Testis (tissue), 3 donors: ENCODE measurements around the gene ADCY5. TPM values are rescaled to one million over a fixed set of nuclear protein-coding genes. Genes with fewer than 3 reads are reported as not detected.

ENCODE experiments used
- DNase-seq: peaks from one replicate; pipeline ENCODE4 v3.0.0-alpha.2; 2019
- H3K27ac ChIP-seq, 2 donors: fragments of 200-600 bp; sonication (generic); one replicate each; pipeline ENCODE4 v1.5.1; 2019
- H3K27me3 ChIP-seq: fragments of 200-600 bp; sonication (generic); one replicate; pipeline ENCODE4 v1.5.1; 2019
- H3K36me3 ChIP-seq: fragments of 200-600 bp; sonication (generic); one replicate; pipeline ENCODE4 v1.5.1; 2017; ENCODE audit warnings: low read depth; ENCODE audit errors: missing control alignments
- H3K4me1 ChIP-seq: fragments of 200-600 bp; sonication (generic); one replicate; pipeline ENCODE4 v1.5.1; 2019
- H3K4me3 ChIP-seq, 2 donors: fragments of 200-600 bp; sonication (generic); one replicate each; pipeline ENCODE4 v1.5.1; 2017 to 2019
- H3K9me3 ChIP-seq: fragments of 200-600 bp; sonication (generic); one replicate; pipeline ENCODE4 v1.5.1; 2017
- CTCF ChIP-seq, 3 experiments: fragments of 450-650 bp in 2 of 3; fragments of 200-600 bp in 1 of 3; sonication (generic) in 1 of 3; IDR thresholded peaks; one replicate each; pipeline ENCODE4 v1.5.1; 2016 to 2019; ENCODE audit warnings: antibody characterized with exemption in 3 of 3, mild to moderate bottlenecking in 2 of 3, moderate library complexity in 1 of 3
- POLR2A ChIP-seq: fragments of 450-650 bp; IDR thresholded peaks from one replicate; pipeline ENCODE4 v1.6.1; 2017; ENCODE audit warnings: antibody characterized with exemption, mild to moderate bottlenecking, moderate library complexity
- WGBS, 2 donors: methylation state at CpG; one replicate each; pipeline ENCODE4 v1.1.5; 2018; 5-methylcytosine and 5-hydroxymethylcytosine counted together
- intact Hi-C: fragments of 100-400 bp; cut with DNase I; formaldehyde crosslinking; loops from one replicate; pipeline ENCODE4 v1.15.1; 2023; ENCODE audit warnings: low total_unique reads
- polyA plus RNA-seq: library from polyadenylated mRNA; stranded (reverse); fragments of 350-450 nt; fragmentation: Illumina TruSeq; extraction: RNeasy Lipid Tissue Mini Kit (QIAGEN cat#74804); gene quantifications from one replicate; pipeline ENCODE4 v1.2.3, GENCODE V29; 2014; ENCODE audit warnings: low read depth, low replicate concordance; ENCODE audit not compliant: insufficient read depth
- total RNA-seq, 2 donors: library from RNA; depleted of rRNA; stranded (reverse); fragments of >200 nt; gene quantifications; one replicate each; pipeline ENCODE4 v1.2.3, GENCODE V29; 2016

ADCY5 gene
- total and polyA plus RNA-seq, 3 donors from 2014 or later: 16.5 to 41.6 (median 33.6) TPM

GRCh38 chr3:123262226-123262625 lies 186.7 kb downstream of the ADCY5 start:
- Histone ChIP-seq H3K27ac (no peak overlapping the region), H3K36me3 (no peaks in the 10 kb centered on the region), H3K9me3 (no peaks in the 10 kb centered on the region), H3K27me3 (no peaks in the 10 kb centered on the region), H3K4me3 (no peak overlapping the region), H3K4me1 (no peaks in the 10 kb centered on the region)
- intact Hi-C loops: no loop called here
- WGBS, 2 donors: 88 to 92% methylated on average over 2 of the region's 2 CpGs
- no peak for TF ChIP-seq CTCF (IDR thresholded peaks at IDR 0.05)
- no peak for TF ChIP-seq POLR2A
- no peak for DNase-seq

- H3K4me1 ChIP-seq: no peaks in the 10 kb centered on the region
- WGBS, 2 donors: 88 to 92% methylated on average over 3 of the region's 3 CpGs
- no peak for DNase-seq
- no peaks in the 10 kb centered on the region for H3K27me3 ChIP-seq
- no peak overlapping the region for H3K4me3 ChIP-seq
- no peaks in the 10 kb centered on the region for H3K9me3 ChIP-seq
- intact Hi-C loops: no loop called here
- H3K27ac ChIP-seq: no peak overlapping the region
- no peak for TF ChIP-seq CTCF (IDR thresholded peaks at IDR 0.05)
- TF ChIP-seq POLR2A: no peak
- no peaks in the 10 kb centered on the region for H3K36me3 ChIP-seq
Measured at GRCh38 chr3:123261666-123262065, 187.2 kb downstream of the ADCY5 start.

GRCh38 chr3:123258811-123259420 lies 190.0 kb downstream of the ADCY5 start:
- Histone ChIP-seq H3K4me1 (no peaks in the 10 kb centered on the region), H3K9me3 (no peaks in the 10 kb centered on the region), H3K27ac (no peak overlapping the region), H3K27me3 (no peaks in the 10 kb centered on the region), H3K36me3 (no peaks in the 10 kb centered on the region), H3K4me3 (no peak overlapping the region)
- no peak for TF ChIP-seq POLR2A
- TF ChIP-seq CTCF (IDR thresholded peaks at IDR 0.05): peak; percentile 57 to 76 (median 59)
- 43 to 50% methylated on average over 3 of the region's 3 CpGs for WGBS, 2 donors
- intact Hi-C loops: loop anchor here (10.0 kb wide), 1 partner anchor 404 kb away; no protein-coding TSS in a partner anchor
- DNase-seq: no peak

GRCh38 chr3:123258359-123258758 lies 190.5 kb downstream of the ADCY5 start:
- no peak for TF ChIP-seq CTCF (IDR thresholded peaks at IDR 0.05)
- no peak for TF ChIP-seq POLR2A
- Histone ChIP-seq H3K36me3 (no peaks in the 10 kb centered on the region), H3K27me3 (no peaks in the 10 kb centered on the region), H3K4me1 (no peaks in the 10 kb centered on the region), H3K9me3 (no peaks in the 10 kb centered on the region), H3K27ac (no peak overlapping the region), H3K4me3 (no peak overlapping the region)
- no peak for DNase-seq
- intact Hi-C loops: loop anchor here (10.0 kb wide), 1 partner anchor 404 kb away; no protein-coding TSS in a partner anchor

GRCh38 chr3:123256256-123256655 lies 192.6 kb downstream of the ADCY5 start:
- H3K27me3 ChIP-seq: no peaks in the 10 kb centered on the region
- no peak for DNase-seq
- intact Hi-C loops: loop anchor here (10.0 kb wide), 1 partner anchor 401 kb away; no protein-coding TSS in a partner anchor

More at GRCh38 chr3:123256256-123256655, 192.6 kb downstream of the ADCY5 start:
- TF ChIP-seq POLR2A (no peak), CTCF (IDR thresholded peaks at IDR 0.05) (no peak)
- no peaks in the 10 kb centered on the region for H3K9me3 ChIP-seq
- no peak overlapping the region for H3K27ac ChIP-seq
- 80 to 92% methylated on average over 2 of the region's 2 CpGs for WGBS, 2 donors
- no peak overlapping the region for H3K4me3 ChIP-seq
- H3K4me1 ChIP-seq: no peaks in the 10 kb centered on the region
- no peaks in the 10 kb centered on the region for H3K36me3 ChIP-seq
